Testis (tissue), 2 donors: Measurements from ENCODE around the gene USP32.
"Not testable (repeated sequence)": the region's sequence is repeated elsewhere in the genome, so short reads cannot be mapped to it uniquely, and the experiment has no call there.

Experiments
- CTCF ChIP-seq, 3 experiments: fragments of 450-650 bp in 2 of 3; fragments of 200-600 bp in 1 of 3; sonication (generic) in 1 of 3; IDR thresholded peaks; one replicate each; pipeline ENCODE4 v1.5.1; 2016 to 2019; ENCODE audit warnings: antibody characterized with exemption in 3 of 3, mild to moderate bottlenecking in 2 of 3, moderate library complexity in 1 of 3
- POLR2A ChIP-seq: fragments of 450-650 bp; IDR thresholded peaks from one replicate; pipeline ENCODE4 v1.6.1; 2017; ENCODE audit warnings: antibody characterized with exemption, mild to moderate bottlenecking, moderate library complexity

GRCh38 chr17:60314900-60315299 is 77.0 kb downstream of the USP32 start:
- not testable (repeated sequence) for TF ChIP-seq POLR2A; CTCF (IDR thresholded peaks at IDR 0.05)
